Measurements from ENCODE around the gene CALR.

CALR gene

DNA sequence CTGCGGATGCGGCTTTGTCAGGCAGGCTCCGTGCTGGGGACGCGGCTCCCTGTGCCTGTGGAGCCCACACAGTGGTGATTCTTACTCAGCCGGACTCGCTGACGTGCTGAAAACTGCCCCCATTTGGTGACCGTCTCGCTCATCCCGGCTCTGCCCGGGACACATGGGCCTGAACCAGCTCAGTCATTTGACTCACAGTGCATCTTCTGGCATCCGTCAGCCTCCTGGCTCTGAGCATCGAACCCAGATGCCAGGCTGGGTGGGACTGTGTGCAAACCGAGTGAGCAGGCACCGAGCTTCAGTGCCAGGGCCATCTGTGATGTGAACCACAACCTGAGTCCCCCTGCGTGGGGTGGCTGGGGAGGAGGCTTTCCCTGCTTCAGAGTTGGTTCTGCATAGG is 41.9 kb upstream of the CALR start:
- TF ChIP-seq, protein P1, sequence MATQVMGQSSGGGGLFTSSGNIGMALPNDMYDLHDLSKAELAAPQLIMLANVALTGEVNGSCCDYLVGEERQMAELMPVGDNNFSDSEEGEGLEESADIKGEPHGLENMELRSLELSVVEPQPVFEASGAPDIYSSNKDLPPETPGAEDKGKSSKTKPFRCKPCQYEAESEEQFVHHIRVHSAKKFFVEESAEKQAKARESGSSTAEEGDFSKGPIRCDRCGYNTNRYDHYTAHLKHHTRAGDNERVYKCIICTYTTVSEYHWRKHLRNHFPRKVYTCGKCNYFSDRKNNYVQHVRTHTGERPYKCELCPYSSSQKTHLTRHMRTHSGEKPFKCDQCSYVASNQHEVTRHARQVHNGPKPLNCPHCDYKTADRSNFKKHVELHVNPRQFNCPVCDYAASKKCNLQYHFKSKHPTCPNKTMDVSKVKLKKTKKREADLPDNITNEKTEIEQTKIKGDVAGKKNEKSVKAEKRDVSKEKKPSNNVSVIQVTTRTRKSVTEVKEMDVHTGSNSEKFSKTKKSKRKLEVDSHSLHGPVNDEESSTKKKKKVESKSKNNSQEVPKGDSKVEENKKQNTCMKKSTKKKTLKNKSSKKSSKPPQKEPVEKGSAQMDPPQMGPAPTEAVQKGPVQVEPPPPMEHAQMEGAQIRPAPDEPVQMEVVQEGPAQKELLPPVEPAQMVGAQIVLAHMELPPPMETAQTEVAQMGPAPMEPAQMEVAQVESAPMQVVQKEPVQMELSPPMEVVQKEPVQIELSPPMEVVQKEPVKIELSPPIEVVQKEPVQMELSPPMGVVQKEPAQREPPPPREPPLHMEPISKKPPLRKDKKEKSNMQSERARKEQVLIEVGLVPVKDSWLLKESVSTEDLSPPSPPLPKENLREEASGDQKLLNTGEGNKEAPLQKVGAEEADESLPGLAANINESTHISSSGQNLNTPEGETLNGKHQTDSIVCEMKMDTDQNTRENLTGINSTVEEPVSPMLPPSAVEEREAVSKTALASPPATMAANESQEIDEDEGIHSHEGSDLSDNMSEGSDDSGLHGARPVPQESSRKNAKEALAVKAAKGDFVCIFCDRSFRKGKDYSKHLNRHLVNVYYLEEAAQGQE (IDR thresholded peaks at IDR 0.05; ENCODE audit: insufficient replicate concordance, low read depth), result no peak
- no peak for TF ChIP-seq GABPA (IDR thresholded peaks at IDR 0.05; ENCODE audit: low read depth)
- no peak for TF ChIP-seq POLR2AphosphoS5 (IDR thresholded peaks at IDR 0.05; ENCODE audit: low read depth)
- TF ChIP-seq, protein P2, sequence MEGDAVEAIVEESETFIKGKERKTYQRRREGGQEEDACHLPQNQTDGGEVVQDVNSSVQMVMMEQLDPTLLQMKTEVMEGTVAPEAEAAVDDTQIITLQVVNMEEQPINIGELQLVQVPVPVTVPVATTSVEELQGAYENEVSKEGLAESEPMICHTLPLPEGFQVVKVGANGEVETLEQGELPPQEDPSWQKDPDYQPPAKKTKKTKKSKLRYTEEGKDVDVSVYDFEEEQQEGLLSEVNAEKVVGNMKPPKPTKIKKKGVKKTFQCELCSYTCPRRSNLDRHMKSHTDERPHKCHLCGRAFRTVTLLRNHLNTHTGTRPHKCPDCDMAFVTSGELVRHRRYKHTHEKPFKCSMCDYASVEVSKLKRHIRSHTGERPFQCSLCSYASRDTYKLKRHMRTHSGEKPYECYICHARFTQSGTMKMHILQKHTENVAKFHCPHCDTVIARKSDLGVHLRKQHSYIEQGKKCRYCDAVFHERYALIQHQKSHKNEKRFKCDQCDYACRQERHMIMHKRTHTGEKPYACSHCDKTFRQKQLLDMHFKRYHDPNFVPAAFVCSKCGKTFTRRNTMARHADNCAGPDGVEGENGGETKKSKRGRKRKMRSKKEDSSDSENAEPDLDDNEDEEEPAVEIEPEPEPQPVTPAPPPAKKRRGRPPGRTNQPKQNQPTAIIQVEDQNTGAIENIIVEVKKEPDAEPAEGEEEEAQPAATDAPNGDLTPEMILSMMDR (IDR thresholded peaks at IDR 0.05; ENCODE audit: insufficient read depth, low read length), result no peak
- no peak for TF ChIP-seq SPI1 (IDR thresholded peaks at IDR 0.05; ENCODE audit: borderline replicate concordance, low read depth)
- DNase-seq (ENCODE audit: low read depth in 1 of 2, low spot score in 1 of 2), result no peak
- no peaks in the 10 kb centered on the region for H3K27me3 ChIP-seq (ENCODE audit: insufficient read depth, poor library complexity, severe bottlenecking)
- no peak overlapping the region for H3K27ac ChIP-seq (replicated peaks)
- no peak overlapping the region for H3K4me3 ChIP-seq (replicated peaks; ENCODE audit: insufficient read depth, low read length)

DNA sequence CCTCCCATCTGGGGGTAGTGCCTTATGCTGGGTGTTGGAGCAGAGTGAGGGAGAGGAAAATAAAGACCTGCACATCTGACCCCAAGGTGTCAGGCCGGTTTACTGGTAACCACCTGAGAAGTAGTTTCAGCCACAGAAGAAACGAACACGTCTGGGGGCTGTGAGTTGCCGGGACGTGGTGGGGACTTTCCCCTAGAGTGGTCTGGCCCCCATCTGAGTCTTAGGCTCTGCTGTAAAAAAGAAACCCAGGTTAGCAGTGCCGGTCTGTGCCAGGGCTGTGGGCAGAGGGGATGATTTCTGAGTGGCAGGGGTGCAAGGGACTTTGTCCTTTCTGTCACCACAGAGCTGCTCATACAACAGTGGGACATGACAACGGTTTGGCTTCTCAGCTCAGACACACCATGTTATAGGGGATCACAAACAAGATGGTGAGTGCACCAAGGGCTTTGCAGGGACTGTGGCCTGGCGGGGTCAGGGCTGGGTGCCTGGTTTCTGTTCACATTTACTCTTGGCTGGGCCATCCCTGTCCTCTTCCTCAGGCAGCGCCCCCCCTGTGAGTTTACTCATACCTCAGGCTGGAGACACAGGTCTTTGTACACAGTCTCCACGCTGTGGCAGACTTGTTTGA is 38.4 kb upstream of the CALR start:
- H3K4me3 ChIP-seq (replicated peaks; ENCODE audit: insufficient read depth, low read length), result no peak overlapping the region
- TF ChIP-seq SPI1 (IDR thresholded peaks at IDR 0.05; ENCODE audit: borderline replicate concordance, low read depth) (no peak), GABPA (IDR thresholded peaks at IDR 0.05; ENCODE audit: low read depth) (no peak), POLR2AphosphoS5 (IDR thresholded peaks at IDR 0.05; ENCODE audit: low read depth) (no peak)
- TF ChIP-seq, protein P1 (IDR thresholded peaks at IDR 0.05; ENCODE audit: insufficient replicate concordance, low read depth), result no peak
- TF ChIP-seq, protein P2 (IDR thresholded peaks at IDR 0.05; ENCODE audit: insufficient read depth, low read length), result no peak
- DNase-seq (ENCODE audit: low read depth in 1 of 2, low spot score in 1 of 2), result no peak
- H3K27ac ChIP-seq (replicated peaks), result no peak overlapping the region
- H3K27me3 ChIP-seq (ENCODE audit: insufficient read depth, poor library complexity, severe bottlenecking), result no peaks in the 10 kb centered on the region

DNA sequence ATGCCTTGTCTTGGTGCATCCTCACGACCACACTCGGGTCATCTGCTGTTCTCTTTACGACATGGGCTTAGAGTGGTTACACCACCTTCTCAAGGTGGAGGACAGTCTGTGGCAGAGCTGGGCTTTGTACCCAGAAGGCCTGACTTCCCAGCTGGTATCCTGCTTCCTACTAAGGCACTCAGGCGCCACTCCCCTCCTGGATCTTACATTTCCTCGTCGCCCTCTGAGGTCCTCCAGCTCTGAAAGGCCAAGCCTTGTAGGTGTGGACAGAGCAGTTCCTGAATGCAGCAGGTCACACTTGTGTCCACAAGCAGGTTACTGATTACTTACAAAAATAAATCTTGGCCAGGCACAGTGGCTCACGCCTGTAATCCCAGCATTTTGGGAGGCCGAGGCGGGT is 31.2 kb upstream of the CALR start:
- Histone ChIP-seq H3K27ac (replicated peaks) (no peak overlapping the region), H3K27me3 (ENCODE audit: insufficient read depth, poor library complexity, severe bottlenecking) (no peaks in the 10 kb centered on the region), H3K4me3 (replicated peaks; ENCODE audit: insufficient read depth, low read length) (no peak overlapping the region)
- TF ChIP-seq GABPA (IDR thresholded peaks at IDR 0.05; ENCODE audit: low read depth), result no peak
- TF ChIP-seq POLR2AphosphoS5 (IDR thresholded peaks at IDR 0.05; ENCODE audit: low read depth), result no peak
- TF ChIP-seq, protein P1 (IDR thresholded peaks at IDR 0.05; ENCODE audit: insufficient replicate concordance, low read depth), result no peak
- TF ChIP-seq, protein P2 (IDR thresholded peaks at IDR 0.05; ENCODE audit: insufficient read depth, low read length), result no peak
- no peak for TF ChIP-seq SPI1 (IDR thresholded peaks at IDR 0.05; ENCODE audit: borderline replicate concordance, low read depth)
- DNase-seq (ENCODE audit: low read depth in 1 of 2, low spot score in 1 of 2), result no peak

Data from HL-60 (cell line).